K562 (cell line): ENCODE data around the gene MYMK. TPM values are rescaled to one million over a fixed set of nuclear protein-coding genes. Genes with fewer than 3 reads are reported as not detected.

Experiments used
- ATF1 ChIP-seq, 2 experiments: fragments of 450-650 bp in 1 of 2; IDR thresholded peaks; 2 replicates each; pipeline ENCODE4 v1.6.1; 2016; ENCODE audit warnings: missing compliant biosample characterization in 1 of 2, missing genetic modification characterization in 1 of 2
- ATF2 ChIP-seq: sonication (generic); formaldehyde crosslinking; IDR thresholded peaks from 2 replicates; pipeline ENCODE4 v1.8.1; 2022; ENCODE audit warnings: missing genetic modification reagents
- CC2D1A ChIP-seq: fragments of 450-650 bp; IDR thresholded peaks from 2 replicates; pipeline ENCODE4 v1.6.1; 2017; ENCODE audit warnings: mild to moderate bottlenecking
- KDM5B ChIP-seq: fragments of 200-600 bp; sonication (generic); IDR thresholded peaks from 2 replicates; pipeline ENCODE4 v1.6.1; 2012; ENCODE audit warnings: low read depth, mild to moderate bottlenecking, moderate library complexity, low read length, control low read depth, inconsistent platforms; ENCODE audit not compliant: insufficient replicate concordance
- MGA ChIP-seq: fragments of 450-650 bp; IDR thresholded peaks from 2 replicates; pipeline ENCODE4 v1.6.1; 2016; ENCODE audit warnings: mild to moderate bottlenecking, moderate library complexity
- NFRKB ChIP-seq: fragments of 450-650 bp; IDR thresholded peaks from 2 replicates; pipeline ENCODE4 v1.6.1; 2016; ENCODE audit warnings: low read depth
- NRF1 ChIP-seq, 2 experiments: fragments of 450-650 bp; IDR thresholded peaks in 1 of 2; conservative IDR thresholded peaks in 1 of 2; 2 replicates each; pipeline ENCODE4 v1.6.1; 2014; ENCODE audit warnings: mild to moderate bottlenecking in 2 of 2
- PTTG1 ChIP-seq: fragments of 450-650 bp; IDR thresholded peaks from 2 replicates; pipeline ENCODE4 v1.6.1; 2016; ENCODE audit warnings: low read depth, mild to moderate bottlenecking, missing genetic modification characterization, missing compliant biosample characterization
- ZNF592 ChIP-seq: fragments of 450-650 bp; IDR thresholded peaks from 2 replicates; pipeline ENCODE4 v1.6.1; 2017; ENCODE audit warnings: antibody characterized with exemption, mild to moderate bottlenecking
- polyA plus RNA-seq, 8 experiments: library from polyadenylated mRNA; depleted of rRNA in 4 of 8; stranded (reverse) in 5 of 8; unstranded in 3 of 8; fragments of >200 nt; fragmentation: Nextera tagmentation in 2 of 8; fragmentation: Illumina TruSeq in 1 of 8; extraction: Ambion mirVana in 2 of 8; extraction: Trizol in 1 of 8; gene quantifications; 2 replicates each; pipeline versions ENCODE4 v1.2.1 to v1.2.3, GENCODE V29; 2011 to 2014; ENCODE audit warnings: inconsistent platforms in 1 of 8, missing spikeins in 1 of 8
- total RNA-seq, 7 experiments: library from RNA; depleted of rRNA in 6 of 7; stranded (reverse); fragments of >200 nt in 6 of 7; fragmentation: Illumina TruSeq in 2 of 7; extraction: Trizol in 2 of 7; gene quantifications; 2 replicates each; pipeline versions ENCODE4 v1.2.1 to v1.2.3, GENCODE V29; 2011 to 2021; ENCODE audit warnings: low replicate concordance in 1 of 7

Gene MYMK
- total and polyA plus RNA-seq, 9 of the 15 experiments (the other 6 are each of a cell fraction or from before 2014, with no cell fraction given), result not detected

GRCh38 chr9:133478851-133479711, 45.7 kb downstream of the MYMK start, which contains the start of gene SLC2A6 (continued):
- no peak for TF ChIP-seq KDM5B
- no peak for TF ChIP-seq ATF1 (CRISPR knock-in tag; IDR thresholded peaks at IDR 0.05)
- TF ChIP-seq ATF1 (tag; IDR thresholded peaks at IDR 0.05), result 0 out of 2 replicates have a peak, but pooled peaks have one; percentile 34
- TF ChIP-seq NFRKB, result no peak
- no peak for TF ChIP-seq CC2D1A
- peak; percentile 28; the same call in 1 of the 2 replicates for TF ChIP-seq MGA
- TF ChIP-seq ZNF592, result no peak
- no peak for TF ChIP-seq ATF2 (CRISPR knock-in tag)
- no peak for TF ChIP-seq PTTG1 (tag)
- TF ChIP-seq NRF1 (conservative IDR thresholded peaks at IDR 0.05 in 1 of 2, IDR thresholded peaks at IDR 0.05 in 1 of 2), result peak; percentile 19 to 42; a peak in 3 of 4 replicates
